GM23338 (cell line): Measurements from ENCODE around the gene CROCC2. TPM values are rescaled to one million over a fixed set of nuclear protein-coding genes. Genes with fewer than 3 reads are reported as not detected.

Experiments
- ATAC-seq: fragments of 200-7000 bp; cut with Tn5 transposase; 3 replicates; pipeline ENCODE4 v1.9.1; 2020
- DNase-seq: peaks from one replicate; pipeline ENCODE4 v3.0.0-alpha.2; 2015; ENCODE audit warnings: low spot score
- H2AFZ ChIP-seq: fragments of 200-600 bp; sonication (generic); 2 replicates; pipeline ENCODE4 v1.8.0; 2016; ENCODE audit warnings: antibody characterized with exemption, mild to moderate bottlenecking, moderate library complexity
- H3F3A ChIP-seq: fragments of 200-600 bp; sonication (generic); replicated peaks from 2 replicates; pipeline ENCODE4 v1.8.0; 2017; ENCODE audit warnings: antibody characterized with exemption, mixed run types, low read depth
- H3K27ac ChIP-seq: fragments of 200-600 bp; sonication (generic); 2 replicates; pipeline ENCODE4 v1.6.1; 2016; ENCODE audit warnings: low read depth
- H3K27me3 ChIP-seq: fragments of 200-600 bp; sonication (generic); 2 replicates; pipeline ENCODE4 v1.8.0; 2016; ENCODE audit warnings: mild to moderate bottlenecking, mixed run types, moderate library complexity; ENCODE audit not compliant: insufficient read depth
- H3K36me3 ChIP-seq: fragments of 200-600 bp; sonication (generic); 2 replicates; pipeline ENCODE4 v1.8.0; 2016; ENCODE audit warnings: mild to moderate bottlenecking; ENCODE audit not compliant: insufficient read depth
- H3K4me1 ChIP-seq: fragments of 200-600 bp; sonication (generic); 2 replicates; pipeline ENCODE4 v1.8.0; 2016; ENCODE audit warnings: mild to moderate bottlenecking, moderate library complexity; ENCODE audit not compliant: insufficient read depth
- H3K4me2 ChIP-seq: fragments of 200-600 bp; sonication (generic); 2 replicates; pipeline ENCODE4 v1.7.1; 2017; ENCODE audit warnings: mixed run types
- H3K4me3 ChIP-seq: fragments of 200-600 bp; sonication (generic); 2 replicates; pipeline ENCODE4 v1.6.1; 2016; ENCODE audit warnings: mixed run types
- H3K79me2 ChIP-seq: fragments of 200-600 bp; sonication (generic); replicated peaks from 2 replicates; pipeline ENCODE4 v1.8.0; 2017; ENCODE audit warnings: mild to moderate bottlenecking; ENCODE audit not compliant: insufficient read depth
- H3K9me2 ChIP-seq: fragments of 200-600 bp; sonication (generic); 2 replicates; pipeline ENCODE4 v1.8.0; 2017; ENCODE audit not compliant: insufficient read depth
- H4K20me1 ChIP-seq: fragments of 200-600 bp; sonication (generic); replicated peaks from 2 replicates; pipeline ENCODE4 v1.8.0; 2017; ENCODE audit warnings: mild to moderate bottlenecking; ENCODE audit not compliant: insufficient read depth
- H3K27ac Mint-ChIP-seq: 2 replicates; pipeline ENCODE4 v1.8.0; 2020; ENCODE audit warnings: inconsistent platforms, mild to moderate bottlenecking, moderate library complexity, mixed read lengths
- H3K27me3 Mint-ChIP-seq: 3 replicates; pipeline ENCODE4 v1.8.0; 2022; ENCODE audit warnings: low read depth, mild to moderate bottlenecking, moderate library complexity, mixed read lengths, inconsistent platforms; ENCODE audit not compliant: insufficient read depth, poor library complexity
- H3K36me3 Mint-ChIP-seq: 3 replicates; pipeline ENCODE4 v1.8.0; 2021; ENCODE audit warnings: low read depth, mild to moderate bottlenecking, inconsistent platforms, moderate library complexity, mixed read lengths
- H3K4me1 Mint-ChIP-seq: 3 replicates; pipeline ENCODE4 v1.8.0; 2020; ENCODE audit warnings: mild to moderate bottlenecking, inconsistent platforms, mixed read lengths
- H3K4me3 Mint-ChIP-seq: 3 replicates; pipeline ENCODE4 v1.8.0; 2021; ENCODE audit warnings: moderate library complexity, mild to moderate bottlenecking, inconsistent platforms, mixed read lengths
- H3K9me3 Mint-ChIP-seq: 3 replicates; pipeline ENCODE4 v1.8.0; 2020; ENCODE audit warnings: moderate library complexity, mild to moderate bottlenecking, inconsistent platforms, mixed read lengths
- CREB1 ChIP-seq: fragments of 250-450 bp; sonication (Bioruptor Pico); IDR thresholded peaks from 2 replicates; pipeline ENCODE4 v1.5.0; 2020; ENCODE audit warnings: low read depth, mild to moderate bottlenecking, moderate library complexity
- EZH2 ChIP-seq: fragments of 200-600 bp; sonication (generic); IDR thresholded peaks from one replicate; pipeline ENCODE4 v1.8.0; 2017; ENCODE audit warnings: antibody characterized with exemption, mild to moderate bottlenecking, low read depth; ENCODE audit not compliant: unreplicated experiment
- EZH2phosphoT487 ChIP-seq: fragments of 200-600 bp; sonication (generic); IDR thresholded peaks from one replicate; pipeline ENCODE4 v1.8.1; 2018; ENCODE audit warnings: antibody characterized with exemption; ENCODE audit not compliant: unreplicated experiment
- JUNB ChIP-seq: IDR thresholded peaks from one replicate; pipeline ENCODE4 v1.6.1; 2016; ENCODE audit warnings: antibody characterized with exemption; ENCODE audit not compliant: unreplicated experiment
- NANOG ChIP-seq: IDR thresholded peaks from 2 replicates; pipeline ENCODE4 v1.6.1; 2016; ENCODE audit warnings: antibody characterized with exemption, borderline replicate concordance
- POLR2AphosphoS5 ChIP-seq: IDR thresholded peaks from 2 replicates; pipeline ENCODE4 v1.6.1; 2016; ENCODE audit warnings: antibody characterized with exemption, low read depth
- ZNF114 ChIP-seq: fragments of 250-450 bp; sonication (Bioruptor Pico); IDR thresholded peaks from 2 replicates; pipeline ENCODE4 v1.5.0; 2020; ENCODE audit warnings: mild to moderate bottlenecking, moderate library complexity
- ZNF331 ChIP-seq: fragments of 250-450 bp; sonication (Bioruptor Pico); IDR thresholded peaks from 2 replicates; pipeline ENCODE4 v1.5.0; 2020; ENCODE audit warnings: low read depth, mild to moderate bottlenecking, moderate library complexity
- polyA plus RNA-seq: library from polyadenylated mRNA; unstranded; fragments of >200 nt; fragmentation: Nextera tagmentation; extraction: Ambion mirVana; gene quantifications from 2 replicates; pipeline ENCODE4 v1.2.1, GENCODE V29; 2016
- total RNA-seq: library from RNA; depleted of rRNA; stranded (reverse); fragments of >200 nt; shearing (Covaris generic); gene quantifications from 2 replicates; pipeline ENCODE4 v1.2.3, GENCODE V29; 2014
- TF ChIP-seq, protein P1 (sequence below): IDR thresholded peaks from one replicate; pipeline ENCODE4 v1.6.1; 2018; ENCODE audit warnings: antibody characterized with exemption; ENCODE audit not compliant: unreplicated experiment
- TF ChIP-seq, protein P2 (sequence below): IDR thresholded peaks from 2 replicates; pipeline ENCODE4 v1.6.1; 2016; ENCODE audit warnings: antibody characterized with exemption
- TF ChIP-seq, protein P3 (sequence below), 2 experiments: fragments of 200-600 bp in 1 of 2; sonication (generic) in 1 of 2; conservative IDR thresholded peaks; 2 replicates each; pipeline versions ENCODE4 v1.5.1 to v1.6.1; 2016 to 2017; ENCODE audit warnings: antibody characterized with exemption in 2 of 2, low read depth in 2 of 2, mild to moderate bottlenecking in 2 of 2, moderate library complexity in 1 of 2
- TF ChIP-seq, protein P4 (sequence below): fragments of 250-450 bp; sonication (Bioruptor Pico); IDR thresholded peaks from 2 replicates; pipeline ENCODE4 v1.5.0; 2020; ENCODE audit warnings: mild to moderate bottlenecking, moderate library complexity

The CROCC2 gene
- total and polyA plus RNA-seq, 2 experiments from 2014 or later: not detected

DNA sequence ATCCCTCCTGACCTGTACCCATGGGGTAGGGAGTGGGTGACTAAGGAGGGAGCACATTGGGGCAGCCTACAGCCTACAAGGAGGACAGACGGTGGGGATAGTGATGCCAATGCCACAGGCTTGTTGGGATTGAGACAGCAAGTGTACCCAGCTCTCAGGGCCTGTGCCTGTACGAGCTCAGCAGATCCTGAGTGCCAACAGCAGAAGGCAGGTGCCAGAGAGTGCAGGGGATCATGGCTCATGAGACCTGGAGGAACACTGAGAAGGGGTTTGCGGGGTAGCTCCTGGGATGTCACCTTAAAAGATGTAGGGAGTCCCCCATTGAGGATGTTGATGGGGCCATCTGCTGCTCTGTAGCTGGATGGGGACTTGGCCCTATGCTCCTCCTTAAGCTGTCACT is 82.0 kb downstream of the CROCC2 start:
- Histone ChIP-seq H3K27me3 (no peaks in the 10 kb centered on the region), H3K4me2 (no peak overlapping the region), H3K4me1 (no peaks in the 10 kb centered on the region; the same call in 1 of the 2 replicates), H3F3A (no peaks in the 10 kb centered on the region), H4K20me1 (no peaks in the 10 kb centered on the region), H3K27ac (no peak overlapping the region), H3K4me3 (no peak overlapping the region), H3K79me2 (no peaks in the 10 kb centered on the region), H3K9me2 (no peaks in the 10 kb centered on the region), H3K36me3 (no peaks in the 10 kb centered on the region), H2AFZ (no peak overlapping the region)
- TF ChIP-seq, protein P1, sequence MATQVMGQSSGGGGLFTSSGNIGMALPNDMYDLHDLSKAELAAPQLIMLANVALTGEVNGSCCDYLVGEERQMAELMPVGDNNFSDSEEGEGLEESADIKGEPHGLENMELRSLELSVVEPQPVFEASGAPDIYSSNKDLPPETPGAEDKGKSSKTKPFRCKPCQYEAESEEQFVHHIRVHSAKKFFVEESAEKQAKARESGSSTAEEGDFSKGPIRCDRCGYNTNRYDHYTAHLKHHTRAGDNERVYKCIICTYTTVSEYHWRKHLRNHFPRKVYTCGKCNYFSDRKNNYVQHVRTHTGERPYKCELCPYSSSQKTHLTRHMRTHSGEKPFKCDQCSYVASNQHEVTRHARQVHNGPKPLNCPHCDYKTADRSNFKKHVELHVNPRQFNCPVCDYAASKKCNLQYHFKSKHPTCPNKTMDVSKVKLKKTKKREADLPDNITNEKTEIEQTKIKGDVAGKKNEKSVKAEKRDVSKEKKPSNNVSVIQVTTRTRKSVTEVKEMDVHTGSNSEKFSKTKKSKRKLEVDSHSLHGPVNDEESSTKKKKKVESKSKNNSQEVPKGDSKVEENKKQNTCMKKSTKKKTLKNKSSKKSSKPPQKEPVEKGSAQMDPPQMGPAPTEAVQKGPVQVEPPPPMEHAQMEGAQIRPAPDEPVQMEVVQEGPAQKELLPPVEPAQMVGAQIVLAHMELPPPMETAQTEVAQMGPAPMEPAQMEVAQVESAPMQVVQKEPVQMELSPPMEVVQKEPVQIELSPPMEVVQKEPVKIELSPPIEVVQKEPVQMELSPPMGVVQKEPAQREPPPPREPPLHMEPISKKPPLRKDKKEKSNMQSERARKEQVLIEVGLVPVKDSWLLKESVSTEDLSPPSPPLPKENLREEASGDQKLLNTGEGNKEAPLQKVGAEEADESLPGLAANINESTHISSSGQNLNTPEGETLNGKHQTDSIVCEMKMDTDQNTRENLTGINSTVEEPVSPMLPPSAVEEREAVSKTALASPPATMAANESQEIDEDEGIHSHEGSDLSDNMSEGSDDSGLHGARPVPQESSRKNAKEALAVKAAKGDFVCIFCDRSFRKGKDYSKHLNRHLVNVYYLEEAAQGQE: no peak
- TF ChIP-seq NANOG (no peak), ZNF331 (no peak), POLR2AphosphoS5 (no peak), ZNF114 (no peak), CREB1 (CRISPR knock-in tag) (no peak), EZH2 (no peak), JUNB (no peak), EZH2phosphoT487 (no peak)
- TF ChIP-seq, protein P2, sequence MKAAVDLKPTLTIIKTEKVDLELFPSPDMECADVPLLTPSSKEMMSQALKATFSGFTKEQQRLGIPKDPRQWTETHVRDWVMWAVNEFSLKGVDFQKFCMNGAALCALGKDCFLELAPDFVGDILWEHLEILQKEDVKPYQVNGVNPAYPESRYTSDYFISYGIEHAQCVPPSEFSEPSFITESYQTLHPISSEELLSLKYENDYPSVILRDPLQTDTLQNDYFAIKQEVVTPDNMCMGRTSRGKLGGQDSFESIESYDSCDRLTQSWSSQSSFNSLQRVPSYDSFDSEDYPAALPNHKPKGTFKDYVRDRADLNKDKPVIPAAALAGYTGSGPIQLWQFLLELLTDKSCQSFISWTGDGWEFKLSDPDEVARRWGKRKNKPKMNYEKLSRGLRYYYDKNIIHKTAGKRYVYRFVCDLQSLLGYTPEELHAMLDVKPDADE: no peak
- TF ChIP-seq, protein P3, sequence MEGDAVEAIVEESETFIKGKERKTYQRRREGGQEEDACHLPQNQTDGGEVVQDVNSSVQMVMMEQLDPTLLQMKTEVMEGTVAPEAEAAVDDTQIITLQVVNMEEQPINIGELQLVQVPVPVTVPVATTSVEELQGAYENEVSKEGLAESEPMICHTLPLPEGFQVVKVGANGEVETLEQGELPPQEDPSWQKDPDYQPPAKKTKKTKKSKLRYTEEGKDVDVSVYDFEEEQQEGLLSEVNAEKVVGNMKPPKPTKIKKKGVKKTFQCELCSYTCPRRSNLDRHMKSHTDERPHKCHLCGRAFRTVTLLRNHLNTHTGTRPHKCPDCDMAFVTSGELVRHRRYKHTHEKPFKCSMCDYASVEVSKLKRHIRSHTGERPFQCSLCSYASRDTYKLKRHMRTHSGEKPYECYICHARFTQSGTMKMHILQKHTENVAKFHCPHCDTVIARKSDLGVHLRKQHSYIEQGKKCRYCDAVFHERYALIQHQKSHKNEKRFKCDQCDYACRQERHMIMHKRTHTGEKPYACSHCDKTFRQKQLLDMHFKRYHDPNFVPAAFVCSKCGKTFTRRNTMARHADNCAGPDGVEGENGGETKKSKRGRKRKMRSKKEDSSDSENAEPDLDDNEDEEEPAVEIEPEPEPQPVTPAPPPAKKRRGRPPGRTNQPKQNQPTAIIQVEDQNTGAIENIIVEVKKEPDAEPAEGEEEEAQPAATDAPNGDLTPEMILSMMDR (conservative IDR thresholded peaks at IDR 0.05; ENCODE audit: low read depth in 2 of 2): no peak
- TF ChIP-seq, protein P4, sequence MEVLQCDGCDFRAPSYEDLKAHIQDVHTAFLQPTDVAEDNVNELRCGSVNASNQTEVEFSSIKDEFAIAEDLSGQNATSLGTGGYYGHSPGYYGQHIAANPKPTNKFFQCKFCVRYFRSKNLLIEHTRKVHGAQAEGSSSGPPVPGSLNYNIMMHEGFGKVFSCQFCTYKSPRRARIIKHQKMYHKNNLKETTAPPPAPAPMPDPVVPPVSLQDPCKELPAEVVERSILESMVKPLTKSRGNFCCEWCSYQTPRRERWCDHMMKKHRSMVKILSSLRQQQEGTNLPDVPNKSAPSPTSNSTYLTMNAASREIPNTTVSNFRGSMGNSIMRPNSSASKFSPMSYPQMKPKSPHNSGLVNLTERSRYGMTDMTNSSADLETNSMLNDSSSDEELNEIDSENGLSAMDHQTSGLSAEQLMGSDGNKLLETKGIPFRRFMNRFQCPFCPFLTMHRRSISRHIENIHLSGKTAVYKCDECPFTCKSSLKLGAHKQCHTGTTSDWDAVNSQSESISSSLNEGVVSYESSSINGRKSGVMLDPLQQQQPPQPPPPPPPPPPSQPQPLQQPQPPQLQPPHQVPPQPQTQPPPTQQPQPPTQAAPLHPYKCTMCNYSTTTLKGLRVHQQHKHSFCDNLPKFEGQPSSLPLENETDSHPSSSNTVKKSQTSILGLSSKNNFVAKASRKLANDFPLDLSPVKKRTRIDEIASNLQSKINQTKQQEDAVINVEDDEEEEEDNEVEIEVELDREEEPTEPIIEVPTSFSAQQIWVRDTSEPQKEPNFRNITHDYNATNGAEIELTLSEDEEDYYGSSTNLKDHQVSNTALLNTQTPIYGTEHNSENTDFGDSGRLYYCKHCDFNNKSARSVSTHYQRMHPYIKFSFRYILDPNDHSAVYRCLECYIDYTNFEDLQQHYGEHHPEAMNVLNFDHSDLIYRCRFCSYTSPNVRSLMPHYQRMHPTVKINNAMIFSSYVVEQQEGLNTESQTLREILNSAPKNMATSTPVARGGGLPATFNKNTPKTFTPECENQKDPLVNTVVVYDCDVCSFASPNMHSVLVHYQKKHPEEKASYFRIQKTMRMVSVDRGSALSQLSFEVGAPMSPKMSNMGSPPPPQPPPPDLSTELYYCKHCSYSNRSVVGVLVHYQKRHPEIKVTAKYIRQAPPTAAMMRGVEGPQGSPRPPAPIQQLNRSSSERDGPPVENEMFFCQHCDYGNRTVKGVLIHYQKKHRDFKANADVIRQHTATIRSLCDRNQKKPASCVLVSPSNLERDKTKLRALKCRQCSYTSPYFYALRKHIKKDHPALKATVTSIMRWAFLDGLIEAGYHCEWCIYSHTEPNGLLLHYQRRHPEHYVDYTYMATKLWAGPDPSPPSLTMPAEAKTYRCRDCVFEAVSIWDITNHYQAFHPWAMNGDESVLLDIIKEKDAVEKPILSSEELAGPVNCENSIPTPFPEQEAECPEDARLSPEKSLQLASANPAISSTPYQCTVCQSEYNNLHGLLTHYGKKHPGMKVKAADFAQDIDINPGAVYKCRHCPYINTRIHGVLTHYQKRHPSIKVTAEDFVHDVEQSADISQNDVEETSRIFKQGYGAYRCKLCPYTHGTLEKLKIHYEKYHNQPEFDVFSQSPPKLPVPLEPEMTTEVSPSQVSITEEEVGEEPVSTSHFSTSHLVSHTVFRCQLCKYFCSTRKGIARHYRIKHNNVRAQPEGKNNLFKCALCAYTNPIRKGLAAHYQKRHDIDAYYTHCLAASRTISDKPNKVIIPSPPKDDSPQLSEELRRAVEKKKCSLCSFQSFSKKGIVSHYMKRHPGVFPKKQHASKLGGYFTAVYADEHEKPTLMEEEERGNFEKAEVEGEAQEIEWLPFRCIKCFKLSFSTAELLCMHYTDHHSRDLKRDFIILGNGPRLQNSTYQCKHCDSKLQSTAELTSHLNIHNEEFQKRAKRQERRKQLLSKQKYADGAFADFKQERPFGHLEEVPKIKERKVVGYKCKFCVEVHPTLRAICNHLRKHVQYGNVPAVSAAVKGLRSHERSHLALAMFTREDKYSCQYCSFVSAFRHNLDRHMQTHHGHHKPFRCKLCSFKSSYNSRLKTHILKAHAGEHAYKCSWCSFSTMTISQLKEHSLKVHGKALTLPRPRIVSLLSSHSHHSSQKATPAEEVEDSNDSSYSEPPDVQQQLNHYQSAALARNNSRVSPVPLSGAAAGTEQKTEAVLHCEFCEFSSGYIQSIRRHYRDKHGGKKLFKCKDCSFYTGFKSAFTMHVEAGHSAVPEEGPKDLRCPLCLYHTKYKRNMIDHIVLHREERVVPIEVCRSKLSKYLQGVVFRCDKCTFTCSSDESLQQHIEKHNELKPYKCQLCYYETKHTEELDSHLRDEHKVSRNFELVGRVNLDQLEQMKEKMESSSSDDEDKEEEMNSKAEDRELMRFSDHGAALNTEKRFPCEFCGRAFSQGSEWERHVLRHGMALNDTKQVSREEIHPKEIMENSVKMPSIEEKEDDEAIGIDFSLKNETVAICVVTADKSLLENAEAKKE (CRISPR knock-in tag): no peak
- DNase-seq (no peak), ATAC-seq (no peak)
- peaks cover 15% of the 10 kb centered on the region for H3K27me3 Mint-ChIP-seq
- no peaks in the 10 kb centered on the region for H3K36me3 Mint-ChIP-seq
- H3K4me3 Mint-ChIP-seq: no peak overlapping the region
- no peak overlapping the region for H3K27ac Mint-ChIP-seq
- H3K4me1 Mint-ChIP-seq: no peaks in the 10 kb centered on the region
- no peaks in the 10 kb centered on the region; the same call in 1 of the 3 replicates for H3K9me3 Mint-ChIP-seq
